Fibroblast of lung (primary cell): ENCODE results near the gene IL17REL. TPM values are rescaled to one million over a fixed set of nuclear protein-coding genes. Genes with fewer than 3 reads are reported as not detected.

Experiments used
- DNase-seq, 2 donors: peaks; one replicate each; pipeline versions ENCODE4 v3.0.0 to v3.0.0-alpha.2; 2010; ENCODE audit warnings: low read depth in 2 of 2
- H2AFZ ChIP-seq: 2 replicates; pipeline ENCODE4 v1.5.1; 2012; ENCODE audit warnings: low read length, control low read depth, inconsistent platforms
- H3K27ac ChIP-seq: 2 replicates; pipeline ENCODE4 v1.5.1; 2011; ENCODE audit warnings: low read length, control low read depth; ENCODE audit not compliant: insufficient read depth
- H3K27me3 ChIP-seq: 2 replicates; pipeline ENCODE4 v1.5.1; 2011; ENCODE audit warnings: mild to moderate bottlenecking, low read length; ENCODE audit not compliant: control insufficient read depth, insufficient read depth
- H3K36me3 ChIP-seq: 2 replicates; pipeline ENCODE4 v1.5.1; 2011; ENCODE audit warnings: low read length; ENCODE audit not compliant: control insufficient read depth, insufficient read depth
- H3K4me1 ChIP-seq: 2 replicates; pipeline ENCODE4 v1.5.1; 2011; ENCODE audit warnings: low read length; ENCODE audit not compliant: control insufficient read depth, insufficient read depth; ENCODE audit errors: extremely low read depth
- H3K4me2 ChIP-seq: 2 replicates; pipeline ENCODE4 v1.5.1; 2011; ENCODE audit warnings: low read length, control low read depth; ENCODE audit not compliant: insufficient read depth; ENCODE audit errors: extremely low read depth
- H3K4me3 ChIP-seq, 4 experiments: fragments of 200-600 bp in 1 of 4; sonication (generic) in 1 of 4; replicated peaks in 1 of 4; 2 replicates each; pipeline ENCODE4 v1.5.1; 2011 to 2016; ENCODE audit warnings: low read length in 4 of 4, low read depth in 3 of 4, mild to moderate bottlenecking in 3 of 4, control low read depth in 2 of 4, inconsistent platforms in 1 of 4, mixed read lengths in 1 of 4; ENCODE audit not compliant: insufficient read depth in 1 of 4; ENCODE audit errors: control extremely low read depth in 1 of 4
- H3K79me2 ChIP-seq: 2 replicates; pipeline ENCODE4 v1.5.1; 2012; ENCODE audit warnings: mild to moderate bottlenecking, low read length, inconsistent platforms; ENCODE audit not compliant: control insufficient read depth, insufficient read depth
- H3K9ac ChIP-seq: 2 replicates; pipeline ENCODE4 v1.5.1; 2011; ENCODE audit warnings: mild to moderate bottlenecking, low read length, control low read depth; ENCODE audit not compliant: insufficient read depth
- H3K9me3 ChIP-seq: 2 replicates; pipeline ENCODE4 v1.5.1; 2012; ENCODE audit warnings: low read depth, low read length; ENCODE audit not compliant: control insufficient read depth, insufficient read depth
- H4K20me1 ChIP-seq: 2 replicates; pipeline ENCODE4 v1.5.1; 2011; ENCODE audit warnings: low read length; ENCODE audit not compliant: control insufficient read depth, insufficient read depth; ENCODE audit errors: extremely low read depth
- CTCF ChIP-seq, 2 donors: IDR thresholded peaks in 1 of 2; conservative IDR thresholded peaks in 1 of 2; 1 replicate in 1 of 2; 2 replicates in 1 of 2; pipeline ENCODE4 v1.5.1; 2011 to 2012; ENCODE audit warnings: low read length in 2 of 2, control low read depth in 1 of 2, inconsistent platforms in 1 of 2, low read depth in 1 of 2, mild to moderate bottlenecking in 1 of 2
- EZH2 ChIP-seq: IDR thresholded peaks from 2 replicates; pipeline ENCODE4 v1.5.1; 2012; ENCODE audit warnings: low read length, control low read depth, mild to moderate bottlenecking; ENCODE audit errors: missing control alignments
- polyA plus RNA-seq, 2 donors: library from polyadenylated mRNA; depleted of rRNA in 1 of 2; stranded (reverse) in 1 of 2; unstranded in 1 of 2; fragments of >200 nt; gene quantifications; 2 replicates each; pipeline ENCODE4 v1.2.1, GENCODE V29; 2011 to 2012; ENCODE audit warnings: missing spikeins in 1 of 2
- total RNA-seq: library from RNA; depleted of rRNA; stranded (reverse); fragments of >200 nt; gene quantifications from 2 replicates; pipeline ENCODE4 v1.2.1, GENCODE V29; 2014

IL17REL gene
- total and polyA plus RNA-seq, 2 donors (not counting 1 experiment from before 2014, with no cell fraction given) = under 0.01 TPM; not detected in 1

GRCh38 chr22:49962751-49963646 lies 49.6 kb downstream of the IL17REL start:
- Histone ChIP-seq H3K27me3 (no peaks in the 10 kb centered on the region), H3K9ac (peak overlapping the region; percentile 82), H2AFZ (no peak overlapping the region), H3K4me1 (peaks cover 31% of the 10 kb centered on the region), H3K9me3 (no peaks in the 10 kb centered on the region), H3K4me2 (peak overlapping the region; percentile 95), H3K4me3 (peak overlapping the region; percentile 59 to 84 (median 70)), H3K27ac (peak overlapping the region; percentile 93), H3K36me3 (peaks cover 25% of the 10 kb centered on the region), H3K79me2 (peaks cover 38% of the 10 kb centered on the region), H4K20me1 (no peaks in the 10 kb centered on the region)
- DNase-seq = no peak
- TF ChIP-seq CTCF (conservative IDR thresholded peaks at IDR 0.05 in 1 of 2, IDR thresholded peaks at IDR 0.05 in 1 of 2; ENCODE audit: low read depth in 1 of 2, low read length in 2 of 2) (no peak), EZH2 (no peak)

GRCh38 chr22:49962012-49962750 lies 50.4 kb downstream of the IL17REL start:
- TF ChIP-seq EZH2 (no peak), CTCF (conservative IDR thresholded peaks at IDR 0.05 in 1 of 2, IDR thresholded peaks at IDR 0.05 in 1 of 2; ENCODE audit: low read depth in 1 of 2, low read length in 2 of 2) (no peak)
- Histone ChIP-seq H3K4me1 (peaks cover 23% of the 10 kb centered on the region), H4K20me1 (no peaks in the 10 kb centered on the region), H3K4me3 (peak overlapping the region; percentile 70 to 88 (median 84)), H3K4me2 (peak overlapping the region; percentile 95), H3K79me2 (peaks cover 38% of the 10 kb centered on the region), H3K9me3 (no peaks in the 10 kb centered on the region), H3K36me3 (peaks cover 25% of the 10 kb centered on the region), H3K9ac (peak overlapping the region; percentile 82), H3K27ac (peak overlapping the region; percentile 93), H3K27me3 (no peaks in the 10 kb centered on the region), H2AFZ (no peak overlapping the region)
- DNase-seq = peak; percentile 91 to 93

- Histone ChIP-seq H3K27me3 (no peaks in the 10 kb centered on the region), H3K9me3 (no peaks in the 10 kb centered on the region), H3K4me3 (peak overlapping the region; percentile 70 to 88 (median 84)), H3K4me1 (peaks cover 18% of the 10 kb centered on the region), H3K79me2 (peaks cover 38% of the 10 kb centered on the region), H4K20me1 (no peaks in the 10 kb centered on the region), H3K36me3 (peaks cover 25% of the 10 kb centered on the region), H2AFZ (no peak overlapping the region), H3K9ac (peak overlapping the region; percentile 75), H3K4me2 (peak overlapping the region; percentile 69), H3K27ac (peak overlapping the region; percentile 79)
- DNase-seq = no peak
- no peak for TF ChIP-seq CTCF (conservative IDR thresholded peaks at IDR 0.05 in 1 of 2, IDR thresholded peaks at IDR 0.05 in 1 of 2; ENCODE audit: low read depth in 1 of 2, low read length in 2 of 2)
These were observed 51.0 kb downstream of the IL17REL start for GRCh38 chr22:49961601-49962011.
